ENCODE results near the gene RBBP8NL.

Gene RBBP8NL

DNA sequence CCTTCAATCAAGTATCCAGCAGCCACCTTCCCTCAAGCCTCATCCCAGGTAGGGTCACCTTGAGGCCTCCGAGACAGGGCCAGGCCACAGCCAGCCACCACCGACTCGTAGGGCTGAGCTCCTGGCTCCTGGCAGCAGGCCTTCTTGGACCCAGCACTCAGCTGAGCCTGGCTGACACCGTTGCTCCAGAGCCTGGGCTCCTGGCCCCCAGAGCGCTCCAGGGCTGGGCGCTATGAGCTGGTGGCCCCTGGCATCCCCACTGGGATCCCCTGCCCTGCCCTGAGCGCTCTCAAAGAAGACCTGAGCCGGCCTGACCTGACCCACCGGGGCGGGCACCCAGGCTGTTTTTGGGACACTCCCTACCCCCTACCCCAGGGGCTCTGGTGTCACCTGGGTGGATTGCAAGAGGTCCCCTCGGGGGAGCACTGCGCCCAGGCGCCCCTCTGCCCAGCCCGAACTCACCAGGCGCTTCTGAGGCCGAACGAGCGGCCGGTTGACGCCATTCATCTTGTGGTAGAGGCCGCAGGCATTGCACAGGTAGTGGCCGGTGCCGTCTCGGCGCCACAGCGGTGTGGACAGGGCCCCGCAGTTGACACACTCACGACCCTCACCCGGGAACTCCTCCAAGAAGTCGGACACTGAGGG lies 45.7 kb upstream of the RBBP8NL start:
- no peak for DNase-seq (ENCODE audit: insufficient read length, low spot score)
- TF ChIP-seq, protein P1, sequence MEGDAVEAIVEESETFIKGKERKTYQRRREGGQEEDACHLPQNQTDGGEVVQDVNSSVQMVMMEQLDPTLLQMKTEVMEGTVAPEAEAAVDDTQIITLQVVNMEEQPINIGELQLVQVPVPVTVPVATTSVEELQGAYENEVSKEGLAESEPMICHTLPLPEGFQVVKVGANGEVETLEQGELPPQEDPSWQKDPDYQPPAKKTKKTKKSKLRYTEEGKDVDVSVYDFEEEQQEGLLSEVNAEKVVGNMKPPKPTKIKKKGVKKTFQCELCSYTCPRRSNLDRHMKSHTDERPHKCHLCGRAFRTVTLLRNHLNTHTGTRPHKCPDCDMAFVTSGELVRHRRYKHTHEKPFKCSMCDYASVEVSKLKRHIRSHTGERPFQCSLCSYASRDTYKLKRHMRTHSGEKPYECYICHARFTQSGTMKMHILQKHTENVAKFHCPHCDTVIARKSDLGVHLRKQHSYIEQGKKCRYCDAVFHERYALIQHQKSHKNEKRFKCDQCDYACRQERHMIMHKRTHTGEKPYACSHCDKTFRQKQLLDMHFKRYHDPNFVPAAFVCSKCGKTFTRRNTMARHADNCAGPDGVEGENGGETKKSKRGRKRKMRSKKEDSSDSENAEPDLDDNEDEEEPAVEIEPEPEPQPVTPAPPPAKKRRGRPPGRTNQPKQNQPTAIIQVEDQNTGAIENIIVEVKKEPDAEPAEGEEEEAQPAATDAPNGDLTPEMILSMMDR (IDR thresholded peaks at IDR 0.05; ENCODE audit: insufficient read depth, missing control alignments), result no peak
- no peak for FAIRE-seq

DNA sequence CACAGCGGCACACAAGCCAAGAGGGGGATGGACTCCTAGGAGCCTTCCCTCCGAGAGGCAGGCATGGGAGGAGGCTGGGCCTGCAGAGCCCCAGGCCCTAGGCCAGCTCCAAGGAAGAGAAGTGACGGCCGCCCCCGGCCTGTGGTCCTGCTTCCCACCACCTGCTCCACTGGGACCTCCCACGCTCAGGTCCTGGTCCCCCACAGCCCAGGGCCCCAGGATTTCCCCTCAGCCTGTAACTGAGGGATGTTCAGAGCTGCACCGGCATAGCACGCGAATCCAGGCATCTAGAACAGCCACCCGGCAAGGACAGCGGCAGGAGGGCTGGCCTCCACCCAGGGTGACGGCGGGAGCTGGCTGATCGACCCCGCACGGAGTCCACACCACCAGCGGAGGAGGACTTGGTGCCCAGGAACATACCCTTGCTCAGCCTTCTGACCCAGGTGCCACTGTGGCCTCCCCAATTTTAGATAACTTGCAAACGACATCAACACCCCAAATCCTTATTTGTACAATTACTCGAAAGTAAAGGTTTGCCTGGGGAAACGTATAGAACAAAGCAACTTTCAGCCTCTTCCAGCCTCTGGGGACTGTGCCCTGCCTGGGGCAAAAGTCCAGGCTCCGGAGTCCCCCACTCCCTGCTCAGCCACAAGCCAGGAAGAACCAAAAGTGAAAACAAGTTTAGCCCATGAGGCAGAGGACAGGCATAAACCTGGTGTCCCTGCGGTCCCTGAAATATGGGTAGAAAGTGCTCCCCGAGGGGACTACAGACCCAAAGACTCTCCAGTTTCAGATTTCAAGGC lies 45.0 kb upstream of the RBBP8NL start:
- DNase-seq (ENCODE audit: insufficient read length, low spot score) (no peak), FAIRE-seq (no peak)
- TF ChIP-seq, protein P1 (IDR thresholded peaks at IDR 0.05; ENCODE audit: insufficient read depth, missing control alignments), result no peak

DNA sequence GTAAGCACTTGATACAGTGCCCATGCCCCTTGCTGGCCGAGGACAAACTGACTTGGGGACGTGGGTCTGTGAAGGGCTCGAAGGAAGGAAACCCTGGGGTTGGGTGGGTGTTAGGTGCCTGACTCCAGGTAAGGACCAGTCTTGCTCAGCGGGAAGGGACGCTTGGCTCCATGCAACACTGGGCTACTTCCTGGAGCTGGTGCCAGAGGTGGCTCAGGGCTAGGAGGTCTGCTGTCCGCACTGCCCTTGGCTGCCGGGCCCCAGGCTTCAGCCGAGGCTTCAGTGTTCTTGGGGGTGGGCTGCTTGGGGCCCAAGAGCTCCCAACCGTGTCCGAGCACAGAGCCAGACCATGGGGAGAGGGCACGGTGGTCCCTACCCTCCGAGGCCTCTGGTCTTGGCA lies 43.1 kb upstream of the RBBP8NL start:
- DNase-seq (ENCODE audit: insufficient read length, low spot score) (no peak), FAIRE-seq (no peak)
- TF ChIP-seq, protein P1 (IDR thresholded peaks at IDR 0.05; ENCODE audit: insufficient read depth, missing control alignments), result no peak

DNA sequence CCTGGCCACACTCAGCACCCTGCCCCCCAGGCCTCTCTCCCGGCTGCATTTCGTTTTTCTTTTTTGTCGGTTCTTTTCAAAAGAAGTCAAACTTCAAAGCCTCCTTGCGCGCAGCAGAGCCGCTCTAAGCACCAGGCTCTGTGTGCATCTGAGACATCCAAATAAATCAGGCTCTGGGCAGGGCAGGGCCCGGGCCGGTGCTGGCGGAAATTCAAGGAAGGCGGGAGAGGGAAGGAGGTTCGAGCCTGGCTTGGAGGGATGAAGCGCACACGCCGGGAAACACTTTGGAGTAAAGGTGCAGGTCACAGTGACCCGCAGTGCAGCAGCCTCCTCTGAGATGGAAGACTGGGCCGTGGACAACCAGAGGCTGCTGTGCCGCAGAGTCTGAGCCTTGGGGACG lies 42.7 kb upstream of the RBBP8NL start:
- TF ChIP-seq, protein P1 (IDR thresholded peaks at IDR 0.05; ENCODE audit: insufficient read depth, missing control alignments), result no peak
- DNase-seq (ENCODE audit: insufficient read length, low spot score) (no peak), FAIRE-seq (no peak)

DNA sequence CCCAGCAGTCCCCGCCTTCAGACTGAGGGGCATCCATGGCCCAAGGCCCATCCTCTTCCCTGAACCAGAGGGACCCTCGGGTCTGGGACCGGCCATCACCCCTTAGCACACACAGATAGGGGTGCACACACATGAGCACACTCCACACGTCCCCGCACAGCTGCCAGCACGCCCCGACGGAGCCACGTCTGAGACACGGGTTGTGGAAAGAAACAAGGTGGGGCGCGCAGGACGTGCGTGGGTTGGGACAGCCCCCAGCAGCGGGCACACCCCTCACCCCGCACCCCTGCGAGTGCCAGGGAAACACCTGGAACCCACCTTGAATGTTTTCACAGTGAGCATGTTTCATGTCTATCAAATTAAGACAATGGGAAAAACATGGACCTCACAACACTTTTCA lies 42.0 kb upstream of the RBBP8NL start:
- FAIRE-seq (no peak), DNase-seq (ENCODE audit: insufficient read length, low spot score) (no peak)
- TF ChIP-seq, protein P1 (IDR thresholded peaks at IDR 0.05; ENCODE audit: insufficient read depth, missing control alignments), result no peak

DNA sequence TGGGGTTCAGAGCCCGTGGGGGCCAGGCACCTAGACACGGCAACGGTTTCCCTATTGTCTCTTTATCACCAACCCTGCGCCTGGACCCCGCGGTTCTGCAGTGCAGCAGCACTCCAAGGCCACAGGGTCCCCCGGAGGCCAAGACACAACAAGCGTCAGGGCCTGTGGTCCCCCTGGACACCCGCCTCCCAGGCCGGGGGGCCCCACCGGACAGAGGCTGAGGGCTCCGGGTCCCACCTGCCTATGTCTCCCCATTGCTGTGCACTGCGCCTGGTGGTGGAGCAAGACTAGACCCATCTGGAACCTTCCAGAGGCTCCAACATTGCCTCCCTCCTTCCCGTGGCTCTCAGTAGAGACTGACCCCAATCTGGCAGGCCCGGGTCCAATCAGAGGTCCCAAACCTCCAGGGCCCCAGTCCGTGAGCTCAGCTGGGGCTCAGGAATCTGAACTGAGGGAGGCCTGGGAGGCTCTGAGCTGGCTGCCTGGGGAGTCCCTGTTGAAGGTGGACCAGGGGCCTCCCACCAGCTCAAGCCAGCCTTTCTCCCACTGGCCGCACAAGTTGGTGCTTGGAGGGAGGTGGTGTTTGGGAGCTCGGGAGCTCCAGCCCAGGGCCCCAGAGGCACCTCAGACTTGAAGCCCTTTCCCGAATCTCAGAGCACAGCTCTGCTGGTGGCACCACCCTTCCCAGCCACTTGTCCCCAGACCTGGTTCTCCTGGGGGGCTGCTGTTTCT lies 39.6 kb upstream of the RBBP8NL start:
- TF ChIP-seq, protein P1 (IDR thresholded peaks at IDR 0.05; ENCODE audit: insufficient read depth, missing control alignments), result no peak
- FAIRE-seq (no peak), DNase-seq (ENCODE audit: insufficient read length, low spot score) (no peak)
